ENCODE measurements around the gene NDUFS8.

DNA sequence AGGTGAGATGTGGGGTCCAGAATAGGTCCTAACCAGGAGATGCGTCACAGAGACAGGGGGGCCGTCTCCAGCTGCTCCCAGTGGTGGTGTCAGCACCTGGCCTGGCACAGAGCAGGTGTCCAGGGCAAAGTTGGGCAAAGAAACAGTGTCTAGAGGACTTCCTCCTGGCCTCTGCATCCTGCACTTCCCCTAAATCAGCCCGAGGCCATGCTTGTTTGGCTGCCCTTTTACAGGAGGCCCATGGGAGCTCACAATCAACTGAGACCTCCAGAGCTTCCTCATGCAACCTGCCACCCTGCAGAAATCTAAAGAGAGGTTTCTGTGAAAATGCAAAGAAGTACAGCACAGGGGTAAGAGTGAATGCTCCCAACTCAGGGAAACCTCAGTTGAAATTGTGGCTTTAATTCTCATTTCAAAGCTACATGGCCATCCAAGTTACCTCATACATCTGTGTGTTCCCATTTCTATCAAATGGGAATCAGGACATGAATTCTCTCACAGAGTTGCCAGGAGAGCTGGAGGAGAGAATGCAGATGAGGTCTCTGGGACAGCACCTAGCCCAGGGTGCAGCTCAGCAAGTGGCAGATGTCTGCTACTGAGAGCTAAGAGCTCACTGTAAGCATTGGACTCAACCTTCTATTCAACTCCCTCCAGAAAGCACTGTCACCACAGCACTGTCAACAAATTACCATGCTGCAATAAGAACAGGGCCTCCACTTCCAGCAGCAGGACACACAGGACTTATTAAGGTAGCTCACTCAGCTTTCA, 41.0 kb downstream of the NDUFS8 start:
- TF ChIP-seq, protein P1, sequence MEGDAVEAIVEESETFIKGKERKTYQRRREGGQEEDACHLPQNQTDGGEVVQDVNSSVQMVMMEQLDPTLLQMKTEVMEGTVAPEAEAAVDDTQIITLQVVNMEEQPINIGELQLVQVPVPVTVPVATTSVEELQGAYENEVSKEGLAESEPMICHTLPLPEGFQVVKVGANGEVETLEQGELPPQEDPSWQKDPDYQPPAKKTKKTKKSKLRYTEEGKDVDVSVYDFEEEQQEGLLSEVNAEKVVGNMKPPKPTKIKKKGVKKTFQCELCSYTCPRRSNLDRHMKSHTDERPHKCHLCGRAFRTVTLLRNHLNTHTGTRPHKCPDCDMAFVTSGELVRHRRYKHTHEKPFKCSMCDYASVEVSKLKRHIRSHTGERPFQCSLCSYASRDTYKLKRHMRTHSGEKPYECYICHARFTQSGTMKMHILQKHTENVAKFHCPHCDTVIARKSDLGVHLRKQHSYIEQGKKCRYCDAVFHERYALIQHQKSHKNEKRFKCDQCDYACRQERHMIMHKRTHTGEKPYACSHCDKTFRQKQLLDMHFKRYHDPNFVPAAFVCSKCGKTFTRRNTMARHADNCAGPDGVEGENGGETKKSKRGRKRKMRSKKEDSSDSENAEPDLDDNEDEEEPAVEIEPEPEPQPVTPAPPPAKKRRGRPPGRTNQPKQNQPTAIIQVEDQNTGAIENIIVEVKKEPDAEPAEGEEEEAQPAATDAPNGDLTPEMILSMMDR (IDR thresholded peaks at IDR 0.05) = no peak
- no peak for TF ChIP-seq EZH2 (IDR thresholded peaks at IDR 0.05; ENCODE audit: borderline replicate concordance, insufficient read depth, low read depth, low read length, poor library complexity, severe bottlenecking)

All from B cell (primary cell).